NCI-H2171 treated with DMSO at 0.1 percent for 48 hours (cell line): ENCODE data around the gene PDE1C.

Experiments used
- DNase-seq: peaks from one replicate; lab custom pipeline; 2025; lab: John Stamatoyannopoulos, UW

PDE1C gene

GRCh38 chr7:31991846-31992245 lies 78.4 kb downstream of the PDE1C start:
- DNase-seq = no peak

GRCh38 chr7:31991406-31991805 lies 78.8 kb downstream of the PDE1C start:
- DNase-seq = no peak

- no peak for DNase-seq
Observed at GRCh38 chr7:31986878-31987518, 83.2 kb downstream of the PDE1C start.

- no peak for DNase-seq
Observed at GRCh38 chr7:31982962-31983361, 87.2 kb downstream of the PDE1C start.

GRCh38 chr7:31981874-31982390 lies 88.3 kb downstream of the PDE1C start:
- no peak for DNase-seq

- no peak for DNase-seq
Observed at GRCh38 chr7:31979690-31980330, 90.4 kb downstream of the PDE1C start.

GRCh38 chr7:31975546-31975945 lies 94.7 kb downstream of the PDE1C start:
- no peak for DNase-seq

GRCh38 chr7:31974351-31974750 lies 95.9 kb downstream of the PDE1C start:
- DNase-seq = no peak

GRCh38 chr7:31971049-31971667 lies 99.0 kb downstream of the PDE1C start:
- DNase-seq = no peak

GRCh38 chr7:31970501-31970900 lies 99.7 kb downstream of the PDE1C start:
- DNase-seq = no peak

GRCh38 chr7:31963569-31964175 lies 106.5 kb downstream of the PDE1C start:
- no peak for DNase-seq

GRCh38 chr7:31962246-31962645 lies 108.0 kb downstream of the PDE1C start:
- no peak for DNase-seq

GRCh38 chr7:31958226-31958625 lies 112.0 kb downstream of the PDE1C start:
- DNase-seq = no peak

- no peak for DNase-seq
Observed at GRCh38 chr7:31957756-31958155, 112.5 kb downstream of the PDE1C start.

- no peak for DNase-seq
Observed at GRCh38 chr7:31957090-31957720, 113.0 kb downstream of the PDE1C start.

GRCh38 chr7:31955641-31956040 lies 114.6 kb downstream of the PDE1C start:
- no peak for DNase-seq

- no peak for DNase-seq
Observed at GRCh38 chr7:31955021-31955420, 115.2 kb downstream of the PDE1C start.

GRCh38 chr7:31954500-31954899 lies 115.7 kb downstream of the PDE1C start:
- DNase-seq = no peak

GRCh38 chr7:31953432-31953831 lies 116.8 kb downstream of the PDE1C start:
- no peak for DNase-seq

- no peak for DNase-seq
Observed at GRCh38 chr7:31950091-31950755, 120.0 kb downstream of the PDE1C start.

- no peak for DNase-seq
Observed at GRCh38 chr7:31948029-31948428, 122.2 kb downstream of the PDE1C start.

- no peak for DNase-seq
Observed at GRCh38 chr7:31940167-31940566, 130.0 kb downstream of the PDE1C start.
